ENCODE measurements around the gene UCHL5.

Gene UCHL5

GRCh38 chr1:192967211-192967877, 91.8 kb downstream of the UCHL5 start:
- Histone ChIP-seq H3K27me3 (replicated peaks) (no peaks in the 10 kb centered on the region), H3K36me3 (replicated peaks) (no peaks in the 10 kb centered on the region), H3K4me3 (ENCODE audit: low read depth, low read length) (no peak overlapping the region), H3K27ac (no peak overlapping the region)
- no peak for TF ChIP-seq CTCF (IDR thresholded peaks at IDR 0.05; ENCODE audit: low read depth, low read length, missing control alignments)
- DNase-seq: no peak
- in situ Hi-C loops (cut with HindIII; ENCODE audit: low pct_ligation_motif_present, low sequenced_read_pairs): no loop called here

- Histone ChIP-seq H3K27ac (no peak overlapping the region), H3K36me3 (replicated peaks) (no peaks in the 10 kb centered on the region), H3K4me3 (ENCODE audit: low read depth, low read length) (no peak overlapping the region), H3K27me3 (replicated peaks) (no peaks in the 10 kb centered on the region)
- in situ Hi-C loops (cut with HindIII; ENCODE audit: low pct_ligation_motif_present, low sequenced_read_pairs): no loop called here
- no peak for DNase-seq
- no peak for TF ChIP-seq CTCF (IDR thresholded peaks at IDR 0.05; ENCODE audit: low read depth, low read length, missing control alignments)
Measured at GRCh38 chr1:192966073-192966472, 93.1 kb downstream of the UCHL5 start.

- in situ Hi-C loops (cut with HindIII; ENCODE audit: low pct_ligation_motif_present, low sequenced_read_pairs): no loop called here
- Histone ChIP-seq H3K4me3 (ENCODE audit: low read depth, low read length) (no peak overlapping the region), H3K27ac (no peak overlapping the region), H3K27me3 (replicated peaks) (no peaks in the 10 kb centered on the region), H3K36me3 (replicated peaks) (no peaks in the 10 kb centered on the region)
- no peak for DNase-seq
- TF ChIP-seq CTCF (IDR thresholded peaks at IDR 0.05; ENCODE audit: low read depth, low read length, missing control alignments): no peak
Measured at GRCh38 chr1:192962901-192963300, 96.3 kb downstream of the UCHL5 start.

Data from brain microvascular endothelial cell (primary cell).